ENCODE data around the gene SLC20A1. TPM values are rescaled to one million over a fixed set of nuclear protein-coding genes. Genes with fewer than 3 reads are reported as not detected.

Gene SLC20A1
- total RNA-seq, 1 experiment from 2014 or later, result 209 TPM

GRCh38 chr2:112644155-112644932 is 1.4 kb upstream of the SLC20A1 start:
- H3K9me3 ChIP-seq (ENCODE audit: low read length), result no peaks in the 10 kb centered on the region
- peak overlapping the region; percentile 78 for H3K4me3 ChIP-seq (ENCODE audit: low read length)
- H2AFZ ChIP-seq (ENCODE audit: low read length), result 0 out of 2 replicates have a peak overlapping the region, but pooled peaks have one; percentile 36
- peak; percentile 34 for ATAC-seq
- H3K9me2 ChIP-seq (replicated peaks; ENCODE audit: low read length), result no peaks in the 10 kb centered on the region
- H3F3A ChIP-seq (ENCODE audit: low read length, unreplicated experiment), result peaks cover 18% of the 10 kb centered on the region
- H3K27ac ChIP-seq (ENCODE audit: low read length), result peak overlapping the region; percentile 92
- intact Hi-C loops (cut with micrococcal nuclease), result loop anchor here (1.0 to 5.0 kb wide), 3 partner anchors 17 to 83 kb away; no protein-coding TSS in a partner anchor
- H3K79me2 ChIP-seq (ENCODE audit: low read length), result peaks cover 42% of the 10 kb centered on the region
- H3K4me1 ChIP-seq (ENCODE audit: insufficient read depth, low read length), result peaks cover 72% of the 10 kb centered on the region
- H3K9ac ChIP-seq (ENCODE audit: low read length), result peak overlapping the region; percentile 95
- peaks cover 28% of the 10 kb centered on the region for H4K20me1 ChIP-seq (ENCODE audit: low read length)
- no peaks in the 10 kb centered on the region for H3K27me3 ChIP-seq (ENCODE audit: low read length)
- DNase-seq, result peak; percentile 92
- no peak for TF ChIP-seq EZH2 (IDR thresholded peaks at IDR 0.05; ENCODE audit: low read length, unreplicated experiment)
- no peak for TF ChIP-seq EZH2phosphoT487 (IDR thresholded peaks at IDR 0.05; ENCODE audit: borderline replicate concordance, low read length)
- no peak for TF ChIP-seq CTCF (conservative IDR thresholded peaks at IDR 0.05; ENCODE audit: low read depth, low read length)
- H3K36me3 ChIP-seq (ENCODE audit: low read depth, low read length), result peaks cover 28% of the 10 kb centered on the region
- CTCF ChIA-PET, result interaction anchor here (0.6 to 1.2 kb wide), 5 partner anchors 17 to 112 kb away, joined by 3 to 9 read pairs (median 4); partner anchors contain the start of gene CHCHD5
- H3K4me2 ChIP-seq (ENCODE audit: low read length), result peak overlapping the region; percentile 91
- POLR2A ChIA-PET (ENCODE audit: unreplicated experiment), result interaction anchor here (0.6 to 0.7 kb wide), 4 partner anchors 11 to 1910 kb away, joined by 3 to 14 read pairs (median 4); no protein-coding TSS in a partner anchor
- TSS peak; percentile 97 for BruUV-seq (replicated peaks)

- Histone ChIP-seq H3K27me3 (ENCODE audit: low read length) (no peaks in the 10 kb centered on the region), H3K79me2 (ENCODE audit: low read length) (peaks cover 48% of the 10 kb centered on the region), H3F3A (ENCODE audit: low read length, unreplicated experiment) (peaks cover 18% of the 10 kb centered on the region), H3K9me2 (replicated peaks; ENCODE audit: low read length) (no peaks in the 10 kb centered on the region), H2AFZ (ENCODE audit: low read length) (peak overlapping the region; percentile 36; the same call in 1 of the 2 replicates), H4K20me1 (ENCODE audit: low read length) (peaks cover 33% of the 10 kb centered on the region), H3K4me2 (ENCODE audit: low read length) (peak overlapping the region; percentile 91), H3K36me3 (ENCODE audit: low read depth, low read length) (peaks cover 33% of the 10 kb centered on the region), H3K4me1 (ENCODE audit: insufficient read depth, low read length) (peaks cover 72% of the 10 kb centered on the region), H3K27ac (ENCODE audit: low read length) (peak overlapping the region; percentile 92), H3K9ac (ENCODE audit: low read length) (peak overlapping the region; percentile 95), H3K4me3 (ENCODE audit: low read length) (peak overlapping the region; percentile 78), H3K9me3 (ENCODE audit: low read length) (no peaks in the 10 kb centered on the region)
- no TSS peak for BruUV-seq (replicated peaks)
- no peak for DNase-seq
- intact Hi-C loops (cut with micrococcal nuclease), result loop anchor here (1.0 to 5.0 kb wide), 3 partner anchors 18 to 82 kb away; no protein-coding TSS in a partner anchor
- TF ChIP-seq EZH2phosphoT487 (IDR thresholded peaks at IDR 0.05; ENCODE audit: borderline replicate concordance, low read length) (no peak), EZH2 (IDR thresholded peaks at IDR 0.05; ENCODE audit: low read length, unreplicated experiment) (no peak), CTCF (conservative IDR thresholded peaks at IDR 0.05; ENCODE audit: low read depth, low read length) (no peak)
- ChIA-PET POLR2A (ENCODE audit: unreplicated experiment) (interaction anchor here (0.6 to 1.7 kb wide), 5 partner anchors 12 to 1911 kb away, joined by 3 to 14 read pairs (median 5); no protein-coding TSS in a partner anchor), CTCF (interaction anchor here (0.6 to 1.2 kb wide), 4 partner anchors 18 to 113 kb away, joined by 3 to 9 read pairs (median 5); partner anchors contain the start of gene CHCHD5)
- ATAC-seq, result no peak; the same call in 1 of the 2 replicates
Observed at GRCh38 chr2:112644933-112645309, 818 bp upstream of the SLC20A1 start.

Data from PC-3 (cell line).